Keratinocyte (primary cell): ENCODE results near the gene DCHS1. TPM values are rescaled to one million over a fixed set of nuclear protein-coding genes. Genes with fewer than 3 reads are reported as not detected.

Experiments
- DNase-seq: peaks from one replicate; pipeline ENCODE4 v3.0.0-alpha.2; 2011; ENCODE audit warnings: low read depth, missing footprints, low spot score
- FAIRE-seq: peaks from 2 replicates; lab custom pipeline; 2011; peaks lifted over from hg19 to GRCh38; lab: Jason Lieb, UNC
- H2AFZ ChIP-seq: 2 replicates; pipeline ENCODE4 v1.6.0; 2012; ENCODE audit warnings: low read length, control low read depth, inconsistent platforms; ENCODE audit not compliant: control insufficient read depth
- H3K27ac ChIP-seq: 2 replicates; pipeline ENCODE4 v1.5.1; 2011; ENCODE audit warnings: low read length; ENCODE audit not compliant: control insufficient read depth, insufficient read depth
- H3K27me3 ChIP-seq: 3 replicates; pipeline ENCODE4 v1.6.0; 2011; ENCODE audit warnings: low read length; ENCODE audit not compliant: control insufficient read depth, insufficient read depth; ENCODE audit errors: extremely low read depth
- H3K36me3 ChIP-seq, 2 experiments: 2 replicates in 1 of 2; 3 replicates in 1 of 2; pipeline ENCODE4 v1.5.1; 2011; ENCODE audit warnings: low read length in 2 of 2, mild to moderate bottlenecking in 1 of 2; ENCODE audit not compliant: control insufficient read depth in 2 of 2, insufficient read depth in 2 of 2; ENCODE audit errors: extremely low read depth in 1 of 2
- H3K4me1 ChIP-seq: 3 replicates; pipeline ENCODE4 v1.5.1; 2011; ENCODE audit warnings: low read length; ENCODE audit not compliant: control insufficient read depth, insufficient read depth; ENCODE audit errors: extremely low read depth
- H3K4me2 ChIP-seq: 3 replicates; pipeline ENCODE4 v1.6.0; 2011; ENCODE audit warnings: low read depth, low read length; ENCODE audit not compliant: control insufficient read depth, insufficient read depth; ENCODE audit errors: extremely low read depth
- H3K4me3 ChIP-seq, 3 experiments: fragments of 200-600 bp in 1 of 3; sonication (generic) in 1 of 3; 2 replicates in 2 of 3; 3 replicates in 1 of 3; pipeline ENCODE4 v1.5.1; 2011 to 2016; ENCODE audit warnings: low read length in 3 of 3, mild to moderate bottlenecking in 3 of 3, control low read depth in 2 of 3, inconsistent platforms in 1 of 3, low read depth in 1 of 3, mixed read lengths in 1 of 3, mixed run types in 1 of 3, moderate library complexity in 1 of 3; ENCODE audit not compliant: control insufficient read depth in 2 of 3, insufficient read depth in 2 of 3; ENCODE audit errors: extremely low read depth in 1 of 3
- H3K79me2 ChIP-seq: 2 replicates; pipeline ENCODE4 v1.6.0; 2012; ENCODE audit warnings: low read length; ENCODE audit not compliant: control insufficient read depth, insufficient read depth
- H3K9ac ChIP-seq: 3 replicates; pipeline ENCODE4 v1.6.0; 2011; ENCODE audit warnings: low read length; ENCODE audit not compliant: control insufficient read depth, insufficient read depth; ENCODE audit errors: extremely low read depth
- H3K9me1 ChIP-seq: 3 replicates; pipeline ENCODE4 v1.6.0; 2011; ENCODE audit warnings: low read length; ENCODE audit not compliant: control insufficient read depth, insufficient read depth; ENCODE audit errors: extremely low read depth
- H3K9me3 ChIP-seq: 2 replicates; pipeline ENCODE4 v1.5.1; 2012; ENCODE audit warnings: low read depth, low read length; ENCODE audit not compliant: control insufficient read depth
- H4K20me1 ChIP-seq: 3 replicates; pipeline ENCODE4 v1.6.0; 2011; ENCODE audit warnings: low read length; ENCODE audit not compliant: control insufficient read depth, insufficient read depth; ENCODE audit errors: extremely low read depth
- EZH2 ChIP-seq: IDR thresholded peaks from one replicate; pipeline ENCODE4 v1.6.1; 2012; ENCODE audit warnings: inconsistent platforms, mild to moderate bottlenecking, low read length, moderate library complexity
- dilution Hi-C: fragments of 300-500 bp; cut with MboI; formaldehyde crosslinking; loops from one replicate; pipeline ENCODE4 v1.7.0; 2020; ENCODE audit warnings: low sequenced_read_pairs; ENCODE audit not compliant: extremely low pct_ligation_motif_present
- polyA plus RNA-seq, 5 experiments: library from polyadenylated mRNA; depleted of rRNA in 3 of 5; stranded (reverse) in 3 of 5; stranded (forward) in 1 of 5; unstranded in 1 of 5; fragments of >200 nt; gene quantifications; 1 replicate in 1 of 5; 2 replicates in 3 of 5; 3 replicates in 1 of 5; pipeline versions ENCODE4 v1.2.1 to v1.2.3, GENCODE V29; 2011 to 2012; ENCODE audit warnings: missing spikeins in 2 of 5, low read depth in 1 of 5, low replicate concordance in 1 of 5
- TF ChIP-seq, protein P1 (sequence below), 3 experiments: IDR thresholded peaks in 1 of 3; conservative IDR thresholded peaks in 1 of 3; optimal IDR thresholded peaks in 1 of 3; 2 replicates in 2 of 3; 3 replicates in 1 of 3; pipeline versions ENCODE3 to v1.5.1; 2011; ENCODE audit warnings: low read length in 3 of 3, mild to moderate bottlenecking in 3 of 3, moderate library complexity in 2 of 3, control low read depth in 1 of 3, inconsistent platforms in 1 of 3; ENCODE audit not compliant: insufficient read depth in 2 of 3; ENCODE audit errors: extremely low read depth in 1 of 3

Gene DCHS1
- polyA plus RNA-seq, 1 donor (not counting 4 experiments of a cell fraction or from before 2014, with no cell fraction given), result 0.03 TPM

DNA sequence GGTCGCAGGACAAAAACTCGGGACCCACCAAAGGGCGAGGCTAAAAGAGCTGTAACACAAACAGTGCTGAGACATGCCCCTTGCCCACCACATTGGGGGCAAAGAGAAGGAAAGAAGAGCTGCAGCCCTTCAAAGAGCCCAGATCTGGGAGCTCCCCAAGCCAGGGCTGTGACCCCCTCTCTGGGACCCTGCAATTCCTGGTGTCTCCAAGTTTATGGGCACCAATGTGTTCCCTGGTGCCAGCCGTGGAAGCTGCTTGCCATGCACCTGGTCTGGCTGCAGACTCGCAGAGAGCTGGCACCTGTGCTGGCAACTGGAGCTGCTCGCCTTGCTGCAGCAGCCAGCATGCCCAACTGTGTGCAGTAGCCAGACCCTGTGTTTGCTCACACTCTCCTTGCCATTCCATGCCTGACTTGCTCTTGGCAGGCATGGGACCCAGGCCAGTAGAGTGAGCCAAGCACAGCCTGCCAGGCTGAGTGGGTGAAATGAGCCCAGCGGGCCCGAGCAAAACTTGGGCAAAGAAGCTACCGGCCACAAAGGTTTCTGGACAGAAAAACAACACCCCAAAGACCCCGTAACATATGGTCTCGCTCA lies 68.2 kb downstream of the DCHS1 start:
- Histone ChIP-seq H2AFZ (no peak overlapping the region), H3K9ac (no peak overlapping the region), H3K4me1 (no peaks in the 10 kb centered on the region), H3K27ac (no peak overlapping the region), H3K79me2 (no peaks in the 10 kb centered on the region), H3K4me2 (no peak overlapping the region), H4K20me1 (no peaks in the 10 kb centered on the region), H3K27me3 (no peaks in the 10 kb centered on the region), H3K9me3 (peaks cover 3% of the 10 kb centered on the region), H3K4me3 (no peak overlapping the region), H3K9me1 (no peaks in the 10 kb centered on the region), H3K36me3 (peaks cover 2 to 5% of the 10 kb centered on the region in 2 experiments)
- no peak for TF ChIP-seq EZH2
- TF ChIP-seq, protein P1, sequence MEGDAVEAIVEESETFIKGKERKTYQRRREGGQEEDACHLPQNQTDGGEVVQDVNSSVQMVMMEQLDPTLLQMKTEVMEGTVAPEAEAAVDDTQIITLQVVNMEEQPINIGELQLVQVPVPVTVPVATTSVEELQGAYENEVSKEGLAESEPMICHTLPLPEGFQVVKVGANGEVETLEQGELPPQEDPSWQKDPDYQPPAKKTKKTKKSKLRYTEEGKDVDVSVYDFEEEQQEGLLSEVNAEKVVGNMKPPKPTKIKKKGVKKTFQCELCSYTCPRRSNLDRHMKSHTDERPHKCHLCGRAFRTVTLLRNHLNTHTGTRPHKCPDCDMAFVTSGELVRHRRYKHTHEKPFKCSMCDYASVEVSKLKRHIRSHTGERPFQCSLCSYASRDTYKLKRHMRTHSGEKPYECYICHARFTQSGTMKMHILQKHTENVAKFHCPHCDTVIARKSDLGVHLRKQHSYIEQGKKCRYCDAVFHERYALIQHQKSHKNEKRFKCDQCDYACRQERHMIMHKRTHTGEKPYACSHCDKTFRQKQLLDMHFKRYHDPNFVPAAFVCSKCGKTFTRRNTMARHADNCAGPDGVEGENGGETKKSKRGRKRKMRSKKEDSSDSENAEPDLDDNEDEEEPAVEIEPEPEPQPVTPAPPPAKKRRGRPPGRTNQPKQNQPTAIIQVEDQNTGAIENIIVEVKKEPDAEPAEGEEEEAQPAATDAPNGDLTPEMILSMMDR (optimal IDR thresholded peaks at IDR 0.05 in 1 of 3, IDR thresholded peaks at IDR 0.05 in 1 of 3, conservative IDR thresholded peaks at IDR 0.05 in 1 of 3; ENCODE audit: extremely low read depth in 1 of 3, insufficient read depth in 2 of 3, low read length in 3 of 3), result no peak
- dilution Hi-C loops, result no loop called here
- no peak for DNase-seq
- FAIRE-seq, result no peak

GRCh38 chr11:6586434-6587359 lies 68.9 kb downstream of the DCHS1 start:
- no peak overlapping the region for H3K9ac ChIP-seq
- dilution Hi-C loops, result no loop called here
- no peaks in the 10 kb centered on the region for H3K9me1 ChIP-seq
- H3K4me2 ChIP-seq, result no peak overlapping the region
- H3K4me3 ChIP-seq, result no peak overlapping the region
- DNase-seq, result no peak
- no peak overlapping the region for H2AFZ ChIP-seq
- no peak overlapping the region for H3K27ac ChIP-seq
- no peaks in the 10 kb centered on the region for H3K4me1 ChIP-seq
- H3K27me3 ChIP-seq, result no peaks in the 10 kb centered on the region
- TF ChIP-seq EZH2, result no peak
- TF ChIP-seq, protein P1 (optimal IDR thresholded peaks at IDR 0.05 in 1 of 3, IDR thresholded peaks at IDR 0.05 in 1 of 3, conservative IDR thresholded peaks at IDR 0.05 in 1 of 3; ENCODE audit: extremely low read depth in 1 of 3, insufficient read depth in 2 of 3, low read length in 3 of 3), result no peak
- H3K79me2 ChIP-seq, result no peaks in the 10 kb centered on the region
- peaks cover 3% of the 10 kb centered on the region for H3K9me3 ChIP-seq
- H3K36me3 ChIP-seq, result no peaks in the 10 kb centered on the region
- no peak for FAIRE-seq
- no peaks in the 10 kb centered on the region for H4K20me1 ChIP-seq
